HG02798 (cell line): ENCODE results near the gene KCNK15.

Experiments
- ATAC-seq: cut with Tn5 transposase; IDR thresholded peaks from one replicate; pipeline ENCODE4 v1.9.1; 2021; ENCODE audit warnings: mild to moderate bottlenecking; ENCODE audit not compliant: unreplicated experiment, poor library complexity

The KCNK15 gene

GRCh38 chr20:44781118-44781517 is 35.5 kb downstream of the KCNK15 start:
- ATAC-seq, result no peak

DNA sequence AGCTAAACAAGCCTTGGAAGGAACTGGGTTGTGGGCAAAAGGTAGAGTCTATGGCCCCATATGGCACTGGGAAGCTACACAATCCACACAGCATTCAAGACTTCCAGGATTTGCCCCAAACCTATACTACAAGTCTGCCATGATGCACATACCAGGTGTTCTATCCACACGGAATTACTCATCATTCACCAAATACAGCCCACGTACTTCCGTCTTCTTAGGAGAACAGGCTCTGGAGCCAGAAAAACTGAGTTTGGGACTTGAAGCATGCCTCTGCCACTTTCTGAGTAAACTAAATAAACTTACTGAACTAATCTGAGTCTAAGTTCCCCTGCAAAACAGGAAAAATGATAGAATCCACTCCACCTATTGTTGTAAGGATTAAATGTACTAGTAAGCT is 36.1 kb downstream of the KCNK15 start:
- no peak for ATAC-seq

- ATAC-seq, result no peak
Measured at GRCh38 chr20:44784688-44785087, 39.0 kb downstream of the KCNK15 start.

DNA sequence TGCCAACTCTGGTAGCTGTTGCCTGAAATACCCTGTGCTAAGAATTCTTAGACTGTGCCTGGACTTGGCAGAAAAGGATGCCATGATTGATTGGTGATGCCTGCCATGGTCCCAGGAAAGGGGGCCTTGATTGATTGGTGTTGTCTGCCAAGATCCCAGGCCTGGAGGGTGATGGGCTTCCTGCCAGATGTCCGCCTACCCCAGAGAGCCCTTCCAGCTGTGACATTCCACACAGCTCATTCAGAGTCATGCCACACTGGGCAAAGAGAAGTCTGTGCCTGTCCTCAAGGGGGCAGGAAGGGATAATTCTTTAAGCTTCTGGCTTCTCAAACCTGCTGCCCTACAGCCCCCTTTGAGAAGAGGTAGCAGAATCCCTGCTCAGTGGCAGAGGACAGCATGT is 40.1 kb downstream of the KCNK15 start:
- no peak for ATAC-seq

DNA sequence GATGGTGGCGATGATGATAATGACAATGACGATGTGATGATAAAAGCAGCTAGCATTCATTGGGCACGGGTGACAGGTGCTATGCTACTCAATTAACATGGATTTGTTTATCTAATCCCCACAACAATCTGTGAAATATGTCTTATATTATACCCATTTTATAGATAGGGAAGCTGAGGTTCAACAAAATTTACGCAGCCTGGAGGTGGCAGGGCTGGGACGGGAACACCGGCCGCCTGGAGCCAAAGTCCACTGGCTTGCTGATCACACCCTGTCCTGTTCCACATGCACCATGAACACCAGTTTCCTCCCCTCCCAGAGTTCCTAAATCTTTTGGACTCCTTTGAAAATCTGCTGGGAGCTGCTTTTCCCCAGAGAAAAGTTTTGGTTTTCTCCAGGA is 41.6 kb downstream of the KCNK15 start:
- no peak for ATAC-seq

DNA sequence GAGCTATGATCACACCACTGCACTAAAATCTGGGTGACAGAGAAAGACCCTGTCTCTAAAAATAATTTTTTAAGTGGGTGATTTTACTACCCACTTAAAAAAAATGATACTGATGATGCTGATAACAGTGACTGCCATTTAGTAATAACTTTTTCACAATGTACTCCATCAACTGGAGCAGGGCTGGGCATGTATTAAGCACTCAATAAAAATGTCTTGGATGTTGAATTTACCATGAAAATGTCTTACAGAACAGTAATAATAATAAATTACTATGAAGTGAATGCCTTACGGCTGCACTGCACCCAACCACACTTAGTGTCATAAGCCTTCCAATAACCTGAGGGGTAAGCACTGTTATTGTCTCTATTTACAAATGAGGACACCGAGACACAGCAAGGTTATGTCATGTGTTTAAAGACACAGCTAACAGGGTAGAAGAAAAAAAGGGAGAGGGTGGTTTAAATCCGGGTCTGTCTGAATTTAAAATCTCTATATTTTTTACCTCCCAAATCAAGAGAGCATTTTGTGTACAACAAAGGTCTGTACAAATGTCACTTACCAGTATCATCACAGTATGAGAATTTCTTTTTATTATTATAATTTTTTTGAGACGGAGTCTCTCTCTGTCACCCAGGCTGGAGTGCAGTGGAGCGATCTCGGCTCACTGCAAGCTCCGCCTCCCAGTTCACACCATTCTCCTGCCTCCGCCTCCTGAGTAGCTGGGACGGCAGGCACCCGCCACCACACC is 43.2 kb downstream of the KCNK15 start:
- ATAC-seq, result no peak

DNA sequence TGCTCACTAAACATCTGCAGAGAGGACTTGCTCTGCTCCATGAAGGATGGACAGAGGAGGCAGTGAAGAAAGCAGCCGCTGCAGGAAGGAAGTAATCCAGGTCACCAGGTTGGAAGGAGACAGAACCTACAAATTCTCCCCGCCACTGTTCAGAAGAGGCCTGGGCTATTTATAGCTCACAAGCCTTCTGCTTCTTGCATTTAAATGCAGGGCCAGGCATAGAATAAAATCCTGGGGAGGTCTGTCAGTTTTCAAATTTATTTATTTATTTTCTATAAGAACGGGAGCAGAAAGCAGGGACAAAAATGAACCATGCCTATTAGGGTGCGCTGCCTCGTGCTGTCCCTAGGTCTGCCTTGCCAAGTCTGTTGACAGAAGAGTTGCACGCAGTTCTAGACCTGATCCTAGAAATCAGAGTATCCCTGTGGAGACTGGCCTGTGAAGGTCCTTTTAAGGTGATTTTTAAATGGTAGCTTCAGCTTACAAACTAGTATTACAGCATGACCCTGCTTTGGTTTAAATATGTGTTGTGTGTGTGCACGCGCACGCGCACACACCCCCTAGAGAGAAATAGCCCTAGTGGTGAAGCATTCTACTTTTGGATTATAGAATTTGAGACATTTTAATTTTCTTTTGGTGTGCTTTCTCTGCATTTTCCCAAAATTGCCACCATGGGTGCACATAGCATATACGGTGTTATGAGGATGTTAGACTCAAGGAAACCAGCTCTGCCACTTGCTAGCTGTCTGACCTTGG is 45.2 kb downstream of the KCNK15 start:
- ATAC-seq, result no peak

GRCh38 chr20:44792796-44793195 is 47.1 kb downstream of the KCNK15 start:
- no peak for ATAC-seq

DNA sequence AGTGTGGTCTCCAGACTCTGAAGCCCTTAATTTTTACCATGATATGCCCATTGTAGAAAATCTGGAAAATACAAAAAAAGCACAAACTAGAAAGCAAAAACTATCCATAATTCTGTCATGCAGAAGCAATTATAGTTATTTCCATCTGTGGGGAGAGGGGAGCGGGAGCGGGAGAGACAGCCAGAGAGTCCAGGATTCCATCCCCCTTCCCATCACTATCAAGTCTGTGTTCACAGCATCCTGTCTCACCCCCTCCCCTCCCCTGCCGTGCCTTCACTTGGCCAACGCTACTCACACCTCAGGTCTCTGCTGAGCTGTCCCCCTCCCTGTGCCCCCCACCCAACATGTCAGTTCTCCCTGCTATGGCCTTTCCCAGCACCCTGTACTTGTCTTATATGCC is 50.2 kb downstream of the KCNK15 start:
- no peak for ATAC-seq

DNA sequence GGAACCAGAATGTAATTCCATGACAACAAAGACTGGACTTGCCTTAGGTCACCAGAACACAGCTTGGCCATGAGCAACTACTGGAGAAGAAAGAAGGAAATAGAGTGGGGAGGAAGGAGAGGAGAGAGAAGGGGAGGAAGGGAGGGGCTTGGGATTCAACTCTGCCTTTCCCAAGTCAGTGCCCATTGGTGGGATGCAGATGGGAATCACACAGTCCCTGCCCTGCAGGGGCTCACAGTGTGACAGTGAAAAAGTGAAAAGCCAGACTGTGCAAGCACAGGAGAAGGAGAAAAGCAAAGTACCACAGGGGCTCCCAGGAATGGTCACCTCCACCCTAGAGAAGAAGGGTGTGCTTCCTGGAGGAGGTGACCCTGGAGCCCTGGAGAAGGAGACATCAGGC is 50.6 kb downstream of the KCNK15 start:
- no peak for ATAC-seq

DNA sequence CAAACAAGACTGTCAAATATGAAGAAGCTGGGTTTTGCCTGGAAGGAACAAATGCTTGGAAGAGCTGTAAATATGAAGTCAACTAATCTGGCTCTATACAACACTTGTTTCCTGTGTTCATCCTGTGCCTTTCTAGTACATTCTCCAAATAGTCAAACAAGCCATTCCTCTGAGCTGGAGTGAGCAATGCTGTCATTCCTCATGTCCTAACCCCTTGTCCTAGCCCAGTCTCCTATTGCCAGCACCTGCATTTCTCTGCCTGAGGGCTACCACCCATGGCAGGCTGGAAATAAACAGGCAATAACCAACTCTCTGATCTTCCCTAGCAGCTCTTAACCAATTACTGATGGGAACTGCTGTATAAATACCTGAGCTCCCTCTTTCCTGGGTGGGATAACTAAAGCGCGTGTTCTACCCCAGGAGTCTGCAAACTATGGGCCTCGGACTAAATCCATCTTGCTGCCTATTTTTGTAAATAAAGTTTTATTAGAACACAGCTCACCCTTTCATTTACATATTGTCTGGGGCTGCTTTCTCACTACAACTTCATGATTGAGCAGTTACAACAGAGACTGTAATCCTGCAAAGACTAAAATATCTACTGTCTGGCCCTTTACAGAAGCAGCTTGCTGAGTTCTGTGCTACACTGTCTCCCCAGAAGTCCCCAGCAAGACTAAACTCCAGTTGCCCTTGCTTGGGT is 51.2 kb downstream of the KCNK15 start:
- ATAC-seq, result no peak

DNA sequence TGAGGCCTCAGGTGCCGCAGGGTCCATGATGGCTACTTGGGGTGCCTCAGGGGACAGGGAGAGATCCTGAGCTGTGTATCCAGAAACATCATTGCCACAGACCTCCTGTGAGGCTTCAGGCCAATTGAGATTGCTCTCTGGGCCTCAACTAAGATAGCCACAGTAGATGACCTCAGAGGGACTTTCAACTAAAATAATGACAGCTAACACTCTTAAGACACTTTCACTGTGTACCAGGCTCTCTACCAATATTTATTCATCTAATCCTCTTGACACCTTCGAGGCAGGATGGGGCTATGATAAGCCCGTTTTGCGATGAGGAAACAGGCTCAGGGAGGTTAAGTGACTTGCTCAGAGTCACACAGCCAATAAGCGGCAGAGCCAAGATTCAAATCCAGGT is 54.0 kb downstream of the KCNK15 start:
- no peak for ATAC-seq

DNA sequence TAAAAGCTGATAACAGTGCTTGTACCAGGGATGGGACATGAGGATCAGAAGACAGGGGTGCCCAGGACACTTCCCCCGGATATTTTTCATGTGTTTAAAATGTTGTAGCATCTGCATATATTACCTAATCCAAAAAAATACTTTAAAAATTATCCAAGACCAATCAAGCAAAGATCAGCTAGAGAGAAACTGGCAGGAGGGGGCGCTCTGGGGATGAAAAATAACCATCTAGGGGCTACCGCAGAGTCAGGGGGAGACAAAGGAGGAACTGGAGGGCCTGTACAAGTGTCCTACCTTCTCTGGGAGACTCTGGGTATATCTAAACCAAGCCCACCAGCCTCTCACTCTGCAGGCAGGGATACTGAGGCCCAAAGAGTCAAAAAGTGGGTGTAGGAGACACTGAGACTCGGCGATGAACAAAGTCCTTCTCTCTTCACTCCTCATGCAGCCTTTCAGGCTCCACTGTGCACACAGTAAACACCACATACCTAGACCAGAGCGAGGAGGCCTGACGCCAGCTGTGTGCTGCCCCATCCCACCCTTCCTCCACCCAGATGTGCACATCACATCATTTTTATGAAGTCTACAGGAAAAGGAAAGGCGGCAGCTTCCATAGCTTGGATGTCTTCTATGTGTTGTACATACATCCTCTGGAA is 54.9 kb downstream of the KCNK15 start:
- ATAC-seq, result no peak
